Measurements from ENCODE around the gene TMPRSS13.

Gene TMPRSS13

DNA sequence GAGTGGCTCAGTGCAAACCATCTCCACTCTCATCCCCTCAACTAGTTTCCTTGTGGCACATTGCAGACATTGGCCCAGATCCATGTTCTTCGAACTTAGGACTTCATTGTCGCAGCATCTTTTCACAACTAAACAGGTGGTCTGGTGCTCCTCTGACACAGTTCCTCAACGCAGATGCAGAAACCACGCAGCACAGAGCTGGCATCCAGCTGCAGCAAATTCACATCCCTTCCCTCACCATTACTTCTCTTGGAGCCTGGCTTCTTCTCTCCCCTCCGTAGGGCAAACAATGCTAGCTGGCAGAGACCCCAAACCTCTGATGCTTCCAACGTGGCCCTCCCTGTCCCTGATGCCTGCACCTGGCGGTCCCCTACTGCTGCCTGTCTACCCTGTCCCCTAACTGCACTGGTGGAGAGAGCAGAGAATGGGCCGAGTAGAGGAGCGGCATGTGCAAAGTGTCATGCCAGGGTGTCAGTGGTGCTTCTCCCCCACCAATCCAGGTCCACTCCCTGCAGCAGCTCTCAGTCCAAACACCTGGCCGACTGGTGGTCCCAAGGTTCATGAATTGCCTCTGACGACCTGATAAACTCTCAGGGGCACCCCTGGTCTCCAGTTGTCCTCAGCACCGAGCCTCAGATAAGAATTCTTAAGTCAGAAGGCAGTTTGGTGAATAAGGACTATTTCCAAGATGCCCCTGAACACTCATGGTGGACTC is 18.1 kb downstream of the TMPRSS13 start:
- no peak for TF ChIP-seq POLR2AphosphoS5 (IDR thresholded peaks at IDR 0.05; ENCODE audit: low read depth, low read length)
- TF ChIP-seq FOXP2 (optimal IDR thresholded peaks at IDR 0.05; ENCODE audit: borderline replicate concordance, extremely low read depth, extremely low read length, insufficient read depth): no peak
- TF ChIP-seq, protein P1, sequence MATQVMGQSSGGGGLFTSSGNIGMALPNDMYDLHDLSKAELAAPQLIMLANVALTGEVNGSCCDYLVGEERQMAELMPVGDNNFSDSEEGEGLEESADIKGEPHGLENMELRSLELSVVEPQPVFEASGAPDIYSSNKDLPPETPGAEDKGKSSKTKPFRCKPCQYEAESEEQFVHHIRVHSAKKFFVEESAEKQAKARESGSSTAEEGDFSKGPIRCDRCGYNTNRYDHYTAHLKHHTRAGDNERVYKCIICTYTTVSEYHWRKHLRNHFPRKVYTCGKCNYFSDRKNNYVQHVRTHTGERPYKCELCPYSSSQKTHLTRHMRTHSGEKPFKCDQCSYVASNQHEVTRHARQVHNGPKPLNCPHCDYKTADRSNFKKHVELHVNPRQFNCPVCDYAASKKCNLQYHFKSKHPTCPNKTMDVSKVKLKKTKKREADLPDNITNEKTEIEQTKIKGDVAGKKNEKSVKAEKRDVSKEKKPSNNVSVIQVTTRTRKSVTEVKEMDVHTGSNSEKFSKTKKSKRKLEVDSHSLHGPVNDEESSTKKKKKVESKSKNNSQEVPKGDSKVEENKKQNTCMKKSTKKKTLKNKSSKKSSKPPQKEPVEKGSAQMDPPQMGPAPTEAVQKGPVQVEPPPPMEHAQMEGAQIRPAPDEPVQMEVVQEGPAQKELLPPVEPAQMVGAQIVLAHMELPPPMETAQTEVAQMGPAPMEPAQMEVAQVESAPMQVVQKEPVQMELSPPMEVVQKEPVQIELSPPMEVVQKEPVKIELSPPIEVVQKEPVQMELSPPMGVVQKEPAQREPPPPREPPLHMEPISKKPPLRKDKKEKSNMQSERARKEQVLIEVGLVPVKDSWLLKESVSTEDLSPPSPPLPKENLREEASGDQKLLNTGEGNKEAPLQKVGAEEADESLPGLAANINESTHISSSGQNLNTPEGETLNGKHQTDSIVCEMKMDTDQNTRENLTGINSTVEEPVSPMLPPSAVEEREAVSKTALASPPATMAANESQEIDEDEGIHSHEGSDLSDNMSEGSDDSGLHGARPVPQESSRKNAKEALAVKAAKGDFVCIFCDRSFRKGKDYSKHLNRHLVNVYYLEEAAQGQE (IDR thresholded peaks at IDR 0.05; ENCODE audit: insufficient read depth in 1 of 2, low read depth in 2 of 2, low read length in 2 of 2): no peak
- no peak for TF ChIP-seq TAF1 (IDR thresholded peaks at IDR 0.05; ENCODE audit: borderline replicate concordance, insufficient read depth, low read length)
- TF ChIP-seq SIN3A (IDR thresholded peaks at IDR 0.05; ENCODE audit: borderline replicate concordance, insufficient read depth, low read length): no peak

DNA sequence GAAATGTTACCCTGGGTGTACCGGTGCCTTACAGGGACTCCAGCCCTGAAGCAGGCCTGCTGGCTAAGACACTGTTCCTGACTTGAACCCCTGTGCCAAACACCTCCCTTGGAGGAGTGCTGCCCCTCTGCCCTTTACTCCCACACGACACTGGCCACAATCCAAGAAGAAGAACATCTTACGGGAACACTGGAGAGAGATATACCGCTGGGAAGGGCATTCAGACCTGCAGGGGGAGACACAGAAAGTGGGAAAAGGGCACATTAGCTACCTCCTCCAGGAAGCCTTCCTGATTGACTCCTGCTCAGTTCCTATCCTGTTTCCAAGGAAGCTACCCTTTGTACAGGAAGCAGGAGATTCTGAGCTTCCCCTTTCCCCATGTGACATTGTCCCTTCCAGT is 18.7 kb downstream of the TMPRSS13 start:
- TF ChIP-seq TAF1 (IDR thresholded peaks at IDR 0.05; ENCODE audit: borderline replicate concordance, insufficient read depth, low read length): no peak
- TF ChIP-seq POLR2AphosphoS5 (IDR thresholded peaks at IDR 0.05; ENCODE audit: low read depth, low read length): no peak
- TF ChIP-seq FOXP2 (optimal IDR thresholded peaks at IDR 0.05; ENCODE audit: borderline replicate concordance, extremely low read depth, extremely low read length, insufficient read depth): no peak
- TF ChIP-seq, protein P1 (IDR thresholded peaks at IDR 0.05; ENCODE audit: insufficient read depth in 1 of 2, low read depth in 2 of 2, low read length in 2 of 2): no peak
- TF ChIP-seq SIN3A (IDR thresholded peaks at IDR 0.05; ENCODE audit: borderline replicate concordance, insufficient read depth, low read length): no peak

DNA sequence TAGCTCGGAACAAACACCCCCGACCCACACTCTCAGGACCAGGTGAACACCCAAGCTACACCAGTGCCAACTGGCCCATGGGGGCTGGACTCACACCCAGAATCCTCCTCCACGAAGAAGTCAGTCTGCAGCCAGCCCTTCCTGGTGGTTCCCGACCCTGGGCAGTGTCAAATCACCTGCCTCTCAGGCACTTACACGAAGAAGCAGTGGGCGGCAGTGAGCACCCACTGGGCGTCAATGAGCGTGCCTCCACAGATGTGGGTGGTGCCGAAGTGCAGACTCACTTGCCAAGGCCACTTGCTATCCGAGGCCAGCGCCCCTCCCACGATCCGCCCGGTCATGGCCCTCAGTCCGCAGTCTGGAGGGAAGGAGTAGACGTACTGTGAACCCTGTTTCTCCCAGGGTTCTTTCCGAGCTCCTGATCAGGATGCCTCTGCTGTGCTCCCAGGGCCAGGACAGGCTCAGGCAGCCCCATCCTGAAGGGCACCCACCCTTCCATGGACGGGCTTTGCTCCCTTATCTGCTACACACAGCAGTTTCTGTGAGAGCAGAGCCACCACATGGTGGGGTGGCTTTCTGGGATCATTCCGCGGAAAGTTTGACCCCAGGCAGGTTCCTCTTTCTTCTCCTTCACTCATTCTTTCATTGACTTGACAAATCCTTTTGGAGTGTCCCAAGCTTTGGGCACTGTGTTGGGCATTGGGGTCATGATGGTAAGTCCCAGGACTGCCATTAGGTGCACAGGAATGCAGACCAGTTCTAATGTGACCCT is 19.4 kb downstream of the TMPRSS13 start:
- TF ChIP-seq, protein P1 (IDR thresholded peaks at IDR 0.05; ENCODE audit: insufficient read depth in 1 of 2, low read depth in 2 of 2, low read length in 2 of 2): no peak
- TF ChIP-seq POLR2AphosphoS5 (IDR thresholded peaks at IDR 0.05; ENCODE audit: low read depth, low read length): no peak
- no peak for TF ChIP-seq TAF1 (IDR thresholded peaks at IDR 0.05; ENCODE audit: borderline replicate concordance, insufficient read depth, low read length)
- no peak for TF ChIP-seq FOXP2 (optimal IDR thresholded peaks at IDR 0.05; ENCODE audit: borderline replicate concordance, extremely low read depth, extremely low read length, insufficient read depth)
- TF ChIP-seq SIN3A (IDR thresholded peaks at IDR 0.05; ENCODE audit: borderline replicate concordance, insufficient read depth, low read length): no peak

DNA sequence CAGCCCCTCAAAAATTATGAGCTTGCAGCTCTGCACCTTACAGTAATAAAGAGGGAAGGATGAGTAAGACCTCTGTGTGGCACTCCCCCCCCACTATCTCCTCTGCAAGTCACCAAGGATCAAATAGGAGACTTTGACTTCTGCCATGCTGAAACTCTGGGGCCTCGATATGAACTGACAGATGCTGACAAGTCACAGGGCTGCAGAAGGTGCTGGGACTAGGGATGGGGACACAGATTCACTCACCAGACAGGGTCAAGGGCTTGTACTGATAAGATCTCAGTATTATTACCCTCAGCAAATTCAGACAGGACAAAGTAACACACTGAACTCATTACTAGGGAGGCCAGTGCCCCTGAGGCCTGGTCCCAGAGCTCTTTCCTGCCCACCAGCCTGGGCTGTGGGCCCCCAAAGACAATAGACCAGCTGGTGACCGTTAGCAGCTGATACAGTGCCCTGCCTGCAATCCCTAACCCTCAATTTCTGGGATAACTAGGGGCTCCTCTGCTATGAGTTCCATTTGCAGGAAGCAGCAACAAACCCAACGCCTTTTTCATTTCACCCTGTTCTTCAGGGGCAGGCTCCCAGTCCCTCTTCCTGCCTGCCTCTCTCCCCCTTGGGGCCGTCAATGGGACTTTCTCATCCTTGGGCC is 20.1 kb downstream of the TMPRSS13 start:
- TF ChIP-seq FOXP2 (optimal IDR thresholded peaks at IDR 0.05; ENCODE audit: borderline replicate concordance, extremely low read depth, extremely low read length, insufficient read depth): no peak
- no peak for TF ChIP-seq POLR2AphosphoS5 (IDR thresholded peaks at IDR 0.05; ENCODE audit: low read depth, low read length)

- TF ChIP-seq SIN3A (IDR thresholded peaks at IDR 0.05; ENCODE audit: borderline replicate concordance, insufficient read depth, low read length): no peak
- TF ChIP-seq, protein P1 (IDR thresholded peaks at IDR 0.05; ENCODE audit: insufficient read depth in 1 of 2, low read depth in 2 of 2, low read length in 2 of 2): no peak
- no peak for TF ChIP-seq FOXP2 (optimal IDR thresholded peaks at IDR 0.05; ENCODE audit: borderline replicate concordance, extremely low read depth, extremely low read length, insufficient read depth)
- TF ChIP-seq TAF1 (IDR thresholded peaks at IDR 0.05; ENCODE audit: borderline replicate concordance, insufficient read depth, low read length): no peak
- TF ChIP-seq POLR2AphosphoS5 (IDR thresholded peaks at IDR 0.05; ENCODE audit: low read depth, low read length): no peak
Measured at GRCh38 chr11:117908109-117908895, 20.9 kb downstream of the TMPRSS13 start.

Measured in PFSK-1 (cell line).